ENCODE data around the gene AFMID. TPM values are rescaled to one million over a fixed set of nuclear protein-coding genes. Genes with fewer than 3 reads are reported as not detected.

AFMID gene
- total RNA-seq, 4 donors from 2014 or later: 21.3 to 36.9 (median 33.5) TPM

- Histone ChIP-seq H3K36me3 (no peaks in the 10 kb centered on the region), H3K27ac (no peak overlapping the region), H3K9me3 (no peaks in the 10 kb centered on the region), H3K4me1 (peaks cover 13 to 31% of the 10 kb centered on the region in 2 donors), H3K4me3 (replicated peaks in 1 of 3) (no peak overlapping the region), H3K27me3 (no peaks in the 10 kb centered on the region)
- intact Hi-C loops (cut with DNase I): no loop called here
- 91 to 92% methylated on average over 13 of the region's 13 CpGs for whole genome bisulfite sequencing, 2 donors
- TF ChIP-seq POLR2A (IDR thresholded peaks at IDR 0.05) (no peak), CTCF (IDR thresholded peaks at IDR 0.05) (no peak)
- DNase-seq: no peak
These were observed 4.7 kb upstream of the AFMID start for GRCh38 chr17:78182504-78182903.

- Histone ChIP-seq H3K9me3 (no peaks in the 10 kb centered on the region), H3K36me3 (no peaks in the 10 kb centered on the region), H3K4me1 (peaks cover 17 to 32% of the 10 kb centered on the region in 2 donors), H3K4me3 (replicated peaks in 1 of 3) (no peak overlapping the region), H3K27me3 (no peaks in the 10 kb centered on the region), H3K27ac (peak overlapping the region in 2 of 3 donors; percentile 51 to 65)
- 92 to 94% methylated on average over 12 of the region's 12 CpGs for WGBS, 2 donors
- no peak for DNase-seq
- TF ChIP-seq POLR2A (IDR thresholded peaks at IDR 0.05): no peak
- no peak for TF ChIP-seq CTCF (IDR thresholded peaks at IDR 0.05)
- intact Hi-C loops (cut with DNase I): no loop called here
These were observed 3.2 kb upstream of the AFMID start for GRCh38 chr17:78183916-78184315.

DNA sequence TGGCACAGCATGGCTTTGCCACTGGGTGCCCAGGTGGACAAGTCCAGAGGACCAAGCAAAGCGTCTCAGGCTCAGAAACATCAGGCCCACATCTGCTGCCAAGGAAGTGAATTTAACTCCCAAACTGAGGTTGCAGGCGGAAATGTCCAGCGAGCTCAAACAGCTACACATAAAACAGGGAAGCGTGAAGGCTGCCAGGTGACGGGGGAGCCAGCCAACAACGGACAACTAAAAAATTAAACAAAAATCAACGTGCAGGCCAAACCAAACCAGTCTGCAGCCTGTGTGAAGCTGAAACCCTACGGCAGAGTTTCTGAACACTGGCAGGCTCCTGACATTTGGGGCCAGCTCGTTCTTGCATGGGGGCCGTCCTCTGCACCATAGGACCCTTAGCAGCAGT, 2.8 kb upstream of the AFMID start:
- WGBS, 2 donors: 55 to 65% methylated on average over 10 of the region's 10 CpGs
- Histone ChIP-seq H3K4me3 (replicated peaks in 1 of 3) (no peak overlapping the region), H3K27me3 (no peaks in the 10 kb centered on the region), H3K27ac (peak overlapping the region in 2 of 3 donors; percentile 51 to 65), H3K4me1 (peaks cover 17 to 32% of the 10 kb centered on the region in 2 donors), H3K9me3 (no peaks in the 10 kb centered on the region), H3K36me3 (no peaks in the 10 kb centered on the region)
- TF ChIP-seq CTCF (IDR thresholded peaks at IDR 0.05): no peak
- no peak for TF ChIP-seq POLR2A (IDR thresholded peaks at IDR 0.05)
- peak; percentile 20 to 59 for DNase-seq
- intact Hi-C loops (cut with DNase I): no loop called here

GRCh38 chr17:78184868-78185267, 2.3 kb upstream of the AFMID start:
- peak overlapping the region; percentile 19 to 65 (median 51) for H3K27ac ChIP-seq
- 29 to 52% methylated on average over 4 to 9 of the region's 9 CpGs for WGBS, 2 donors
- H3K4me1 ChIP-seq: peaks cover 17 to 32% of the 10 kb centered on the region in 2 donors
- H3K4me3 ChIP-seq (replicated peaks in 1 of 3): no peak overlapping the region
- intact Hi-C loops (cut with DNase I): no loop called here
- H3K27me3 ChIP-seq: no peaks in the 10 kb centered on the region
- TF ChIP-seq CTCF (IDR thresholded peaks at IDR 0.05): peak in 2 of 6 experiments; percentile 4 to 10
- TF ChIP-seq POLR2A (IDR thresholded peaks at IDR 0.05): peak in 1 of 2 donors; percentile 64
- no peaks in the 10 kb centered on the region for H3K36me3 ChIP-seq
- no peaks in the 10 kb centered on the region for H3K9me3 ChIP-seq
- peak; percentile 84 to 86 for DNase-seq

DNA sequence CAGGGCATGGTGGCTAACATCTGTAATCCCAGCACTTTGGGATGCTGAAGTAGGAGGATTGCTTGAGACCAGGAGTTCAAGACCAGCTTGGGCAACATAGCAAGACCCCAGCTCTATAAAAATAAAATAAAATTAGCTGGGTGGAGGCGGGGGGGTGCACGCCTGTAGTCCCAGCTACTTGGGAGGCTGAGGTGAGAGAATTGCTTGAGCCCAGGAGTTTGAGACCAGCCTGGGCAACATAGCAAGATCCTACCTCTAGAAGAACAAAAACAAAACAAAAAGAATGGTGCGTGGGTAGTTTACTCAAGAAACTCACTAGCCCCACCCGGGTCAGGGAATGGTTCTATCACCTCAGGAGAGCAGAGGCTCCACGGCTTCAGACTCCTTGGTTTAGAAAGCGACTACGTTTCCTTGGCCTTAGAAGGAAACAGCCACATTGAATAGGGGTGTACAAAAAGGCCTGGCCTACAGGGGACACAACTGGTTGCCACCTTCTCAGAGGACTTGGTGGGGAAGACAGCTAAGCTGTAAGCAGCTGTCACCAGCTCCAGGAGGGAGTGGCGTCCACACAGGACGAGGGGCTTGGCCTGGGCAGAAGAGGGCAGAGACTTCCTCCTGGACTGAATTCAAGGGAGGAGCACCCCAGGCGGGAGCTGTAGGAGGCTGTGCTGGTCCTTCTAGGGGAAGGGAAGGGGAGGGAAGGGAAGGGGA, 1.0 kb upstream of the AFMID start:
- Histone ChIP-seq H3K36me3 (no peaks in the 10 kb centered on the region), H3K27me3 (no peaks in the 10 kb centered on the region), H3K4me3 (replicated peaks in 1 of 3) (peak overlapping the region in 1 of 3 donors; percentile 37), H3K9me3 (no peaks in the 10 kb centered on the region), H3K27ac (peak overlapping the region in 1 of 3 donors; percentile 36), H3K4me1 (peaks cover 17 to 32% of the 10 kb centered on the region in 2 donors)
- TF ChIP-seq CTCF (IDR thresholded peaks at IDR 0.05) (no peak), POLR2A (IDR thresholded peaks at IDR 0.05) (no peak)
- intact Hi-C loops (cut with DNase I): no loop called here
- WGBS, 2 donors: 63 to 68% methylated on average over 7 to 9 of the region's 10 CpGs
- DNase-seq: peak; percentile 21 to 30
